Myometrial cell (primary cell): Measurements from ENCODE around the gene WBP2. TPM values are rescaled to one million over a fixed set of nuclear protein-coding genes. Genes with fewer than 3 reads are reported as not detected.

Source experiments
- total RNA-seq: library from RNA; depleted of rRNA; stranded (reverse); fragments of >200 nt; gene quantifications from 2 replicates; pipeline ENCODE4 v1.2.3, GENCODE V29; 2015

The WBP2 gene
- total RNA-seq = 84.4 and 94.8 TPM in 2 replicates

GRCh38 chr17:75855310-75856061 lies at the start of gene WBP2:
Gene WBP2 (minus strand): TSS chr17:75855335. CDS start chr17:75855297, 38 bp downstream.

GRCh38 chr17:75896415-75897159 lies 41.5 kb upstream of the WBP2 start, which contains the start of gene TRIM65:
Gene TRIM65 (minus strand): TSS chr17:75896951. CDS start chr17:75896937, 14 bp downstream.

GRCh38 chr17:75878174-75878998 lies 23.3 kb upstream of the WBP2 start, which contains the start of gene TRIM47:
Gene TRIM47 (minus strand): TSS chr17:75878581. CDS start chr17:75878548, 33 bp downstream.

GRCh38 chr17:75843577-75844529 lies 11.3 kb downstream of the WBP2 start, which contains the start of gene UNC13D:
Gene UNC13D (minus strand): TSS chr17:75844404. CDS start chr17:75844337, 67 bp downstream.

Other genes starting within 250 kb of the WBP2 start
- gene SMIM5, start 221.9 kb downstream of the WBP2 start, total RNA-seq = 0.18 TPM in 1 of 2 replicates, not detected in the other
- gene RECQL5, start 188.2 kb downstream of the WBP2 start, total RNA-seq = 18.3 and 21.6 TPM in 2 replicates
- 80.1 and 106 TPM in 2 replicates for gene SAP30BP, start 188.0 kb downstream of the WBP2 start, total RNA-seq
- gene ITGB4, start 133.9 kb downstream of the WBP2 start, total RNA-seq = not detected in 2 replicates
- gene GALK1, start 90.1 kb downstream of the WBP2 start, total RNA-seq = 62.2 and 70.3 TPM in 2 replicates
- gene UNK, start 70.5 kb downstream of the WBP2 start, total RNA-seq = 13.6 and 32.3 TPM in 2 replicates
- 0.89 and 3.5 TPM in 2 replicates for gene UNC13D, start 10.9 kb downstream of the WBP2 start, total RNA-seq
- 11.3 and 15.3 TPM in 2 replicates for gene TRIM47, start 23.2 kb upstream of the WBP2 start, total RNA-seq
- gene TRIM65, start 41.6 kb upstream of the WBP2 start, total RNA-seq = 14.4 and 21.3 TPM in 2 replicates
- gene MRPL38, start 49.5 kb upstream of the WBP2 start, total RNA-seq = 24.1 and 27.1 TPM in 2 replicates
- gene FBF1, start 85.7 kb upstream of the WBP2 start, total RNA-seq = 9.5 and 15.1 TPM in 2 replicates
- 35.6 and 41.8 TPM in 2 replicates for gene ACOX1, start 123.8 kb upstream of the WBP2 start, total RNA-seq
- 15.8 and 16.1 TPM in 2 replicates for gene TEN1, start 123.9 kb upstream of the WBP2 start, total RNA-seq
- gene CDK3, start 145.5 kb upstream of the WBP2 start, total RNA-seq = 1.2 and 3.5 TPM in 2 replicates
- 0.53 and 0.58 TPM in 2 replicates for gene EVPL, start 172.0 kb upstream of the WBP2 start, total RNA-seq
- gene SRP68, start 217.2 kb upstream of the WBP2 start, total RNA-seq = 29.4 and 37.7 TPM in 2 replicates
- gene GALR2, start 219.4 kb upstream of the WBP2 start, total RNA-seq = 0.29 and 0.53 TPM in 2 replicates
- not detected in 2 replicates for gene ZACN, start 223.8 kb upstream of the WBP2 start, total RNA-seq
- 61.0 and 64.9 TPM in 2 replicates for gene EXOC7, start 248.5 kb upstream of the WBP2 start, total RNA-seq